K562 (cell line): Measurements from ENCODE around the gene FCRLA. TPM values are rescaled to one million over a fixed set of nuclear protein-coding genes. Genes with fewer than 3 reads are reported as not detected.

Source experiments
- ATAC-seq: fragments of 200-7000 bp; cut with Tn5 transposase; 3 replicates; pipeline ENCODE4 v1.9.1; 2020; ENCODE audit warnings: moderate library complexity
- BruUV-seq: library from RNA; stranded (reverse); fragments of 400-500 nt; replicated peaks from 2 replicates; lab custom pipeline; 2021; lab: Mats Ljungman, UMichigan
- CTCF ChIA-PET: fragments of 300-600 bp; formaldehyde crosslinking; extraction: SDS; loops from one replicate; lab custom pipeline; 2021; ENCODE audit warnings: low intra/inter-chr PET ratio; lab: Yijun Ruan, JAX
- POLR2A ChIA-PET: fragments of 300-600, 350-650 bp; sonication (Branson Sonifier 250); formaldehyde crosslinking; extraction: SDS; loops from one replicate; lab custom pipeline; 2021; ENCODE audit warnings: antibody characterized with exemption, inconsistent platforms; lab: Yijun Ruan, JAX
- DNase-seq, 4 experiments: peaks; one replicate each; pipeline versions ENCODE4 v3.0.0 to v3.0.0-alpha.2; 2011 to 2018; ENCODE audit warnings: low spot score in 3 of 4, mixed read lengths in 3 of 4; ENCODE audit errors: extremely low read depth in 1 of 4
- FAIRE-seq: peaks from 2 replicates; lab custom pipeline; 2011; peaks lifted over from hg19 to GRCh38; lab: Jason Lieb, UNC
- H2AFZ ChIP-seq: 2 replicates; pipeline ENCODE4 v1.6.0; 2011; ENCODE audit warnings: low read depth, low read length, control low read depth, inconsistent platforms
- H3K27ac ChIP-seq: fragments of 200-600 bp; 3 replicates; pipeline ENCODE4 v1.8.0; 2011; ENCODE audit warnings: low read depth, mild to moderate bottlenecking, control low read depth, inconsistent platforms, low read length, moderate library complexity, mixed read lengths; ENCODE audit errors: extremely low read depth
- H3K27me3 ChIP-seq, 2 experiments: fragments of 300-600 bp in 1 of 2; 2 replicates in 1 of 2; 3 replicates in 1 of 2; pipeline versions ENCODE4 v1.6.0 to v1.8.0; 2011; ENCODE audit warnings: inconsistent platforms in 2 of 2, low read length in 2 of 2, mild to moderate bottlenecking in 1 of 2, mixed read lengths in 1 of 2, moderate library complexity in 1 of 2; ENCODE audit not compliant: control insufficient read depth in 2 of 2, insufficient read depth in 2 of 2
- H3K36me3 ChIP-seq: fragments of 300-600 bp; 3 replicates; pipeline ENCODE4 v1.8.0; 2011; ENCODE audit warnings: mild to moderate bottlenecking, low read length, inconsistent platforms; ENCODE audit not compliant: control insufficient read depth, insufficient read depth
- H3K4me1 ChIP-seq, 2 experiments: fragments of 200-600 bp in 1 of 2; replicated peaks in 1 of 2; 2 replicates in 1 of 2; 3 replicates in 1 of 2; pipeline versions ENCODE4 v1.5.1 to v1.8.0; 2011; ENCODE audit warnings: inconsistent platforms in 2 of 2, low read length in 2 of 2, mild to moderate bottlenecking in 1 of 2, mixed read lengths in 1 of 2, moderate library complexity in 1 of 2; ENCODE audit not compliant: control insufficient read depth in 2 of 2, insufficient read depth in 2 of 2
- H3K4me2 ChIP-seq: 2 replicates; pipeline ENCODE4 v1.6.1; 2011; ENCODE audit warnings: low read length, control low read depth, inconsistent platforms, mixed read lengths; ENCODE audit not compliant: insufficient read depth
- H3K4me3 ChIP-seq: fragments of 200-600 bp; sonication (generic), shearing (Covaris generic); 2 replicates; pipeline ENCODE4 v1.5.1; 2016; ENCODE audit warnings: control low read depth, inconsistent platforms
- H3K79me2 ChIP-seq: fragments of 200-600 bp; 3 replicates; pipeline ENCODE4 v1.8.0; 2011; ENCODE audit warnings: low read length, inconsistent platforms; ENCODE audit not compliant: control insufficient read depth, insufficient read depth
- H3K9ac ChIP-seq, 2 experiments: 2 replicates each; pipeline versions ENCODE4 v1.6.0 to v1.6.1; 2011; ENCODE audit warnings: low read depth in 2 of 2, low read length in 2 of 2, control low read depth in 1 of 2, inconsistent platforms in 1 of 2, mild to moderate bottlenecking in 1 of 2, mixed read lengths in 1 of 2; ENCODE audit not compliant: insufficient read depth in 1 of 2
- H3K9me1 ChIP-seq: one replicate; pipeline ENCODE4 v1.6.0; 2011; ENCODE audit warnings: inconsistent platforms, mild to moderate bottlenecking, low read length, moderate library complexity; ENCODE audit not compliant: control insufficient read depth, insufficient read depth
- H3K9me3 ChIP-seq: replicated peaks from 2 replicates; pipeline ENCODE4 v1.5.1; 2011; ENCODE audit warnings: low read depth, low read length, inconsistent platforms; ENCODE audit not compliant: control insufficient read depth, insufficient read depth
- H4K20me1 ChIP-seq: replicated peaks from 2 replicates; pipeline ENCODE4 v1.6.1; 2011; ENCODE audit warnings: low read length, inconsistent platforms, mixed read lengths; ENCODE audit not compliant: control insufficient read depth, insufficient read depth
- ATF3 ChIP-seq, 2 experiments: fragments of 450-650 bp in 1 of 2; sonication (generic) in 1 of 2; formaldehyde crosslinking in 1 of 2; IDR thresholded peaks in 1 of 2; conservative IDR thresholded peaks in 1 of 2; 2 replicates each; pipeline versions ENCODE4 v1.6.1 to v1.8.1; 2016 to 2023; ENCODE audit warnings: mild to moderate bottlenecking in 2 of 2, moderate library complexity in 2 of 2, inconsistent platforms in 1 of 2, missing genetic modification reagents in 1 of 2
- ETV5 ChIP-seq: sonication (generic); formaldehyde crosslinking; IDR thresholded peaks from 2 replicates; pipeline ENCODE4 v1.4.0; 2020; ENCODE audit warnings: low read depth, mild to moderate bottlenecking, missing genetic modification reagents
- GABPA ChIP-seq: fragments of 200-800 bp; sonication (Bioruptor generic); conservative IDR thresholded peaks from 2 replicates; pipeline ENCODE4 v1.6.1; 2016; ENCODE audit warnings: low read depth, missing genetic modification characterization, missing compliant biosample characterization
- KLF6 ChIP-seq: fragments of 250-450 bp; sonication (Bioruptor Pico); IDR thresholded peaks from 2 replicates; pipeline ENCODE4 v1.4.0; 2020; ENCODE audit warnings: mild to moderate bottlenecking, moderate library complexity, borderline replicate concordance
- MAFK ChIP-seq: IDR thresholded peaks from 2 replicates; pipeline ENCODE4 v1.6.1; 2011; ENCODE audit warnings: low read length, improper control_type of control experiment
- MBD2 ChIP-seq: sonication (generic); IDR thresholded peaks from 2 replicates; pipeline ENCODE4 v1.6.1; 2016; ENCODE audit warnings: low read depth, borderline replicate concordance
- MTF1 ChIP-seq: fragments of 250-450 bp; sonication (Bioruptor Pico); IDR thresholded peaks from 2 replicates; pipeline ENCODE4 v1.9.0; 2021; ENCODE audit warnings: moderate library complexity, mild to moderate bottlenecking, inconsistent platforms, borderline replicate concordance
- NR2C1 ChIP-seq, 2 experiments: fragments of 450-650 bp; IDR thresholded peaks; 2 replicates each; pipeline ENCODE4 v1.6.1; 2017; ENCODE audit warnings: mild to moderate bottlenecking in 2 of 2, antibody characterized with exemption in 1 of 2, inconsistent platforms in 1 of 2, missing compliant biosample characterization in 1 of 2, missing genetic modification characterization in 1 of 2
- SMARCA4 ChIP-seq: fragments of 450-650 bp; IDR thresholded peaks from 2 replicates; pipeline ENCODE4 v1.6.1; 2016
- SMARCC2 ChIP-seq: fragments of 450-650 bp; IDR thresholded peaks from 2 replicates; pipeline ENCODE4 v1.6.1; 2017; ENCODE audit warnings: antibody characterized with exemption, moderate library complexity, mild to moderate bottlenecking, low read depth
- ZEB2 ChIP-seq: fragments of 450-650 bp; IDR thresholded peaks from 2 replicates; pipeline ENCODE4 v1.6.1; 2016
- ZNF589 ChIP-seq: fragments of 200-800 bp; sonication (Bioruptor generic); IDR thresholded peaks from 2 replicates; pipeline ENCODE4 v1.6.1; 2016; ENCODE audit warnings: low read depth, missing genetic modification characterization, missing compliant biosample characterization
- WGBS: fragments of 100-300 bp; shearing (Covaris generic); methylation state at CpG from one replicate; pipeline ENCODE4 v1.1.6; 2016; ENCODE audit warnings: low coverage, mixed read lengths; ENCODE audit not compliant: insufficient coverage; ENCODE audit errors: missing lambda C conversion rate; 5-methylcytosine and 5-hydroxymethylcytosine counted together
- in situ Hi-C: fragments of 300-500 bp; cut with MboI; formaldehyde crosslinking; loops from 4 replicates; pipeline ENCODE4 v1.15.0; 2018; ENCODE audit warnings: inconsistent platforms, mixed read lengths
- intact Hi-C: fragments of 100-400 bp; cut with micrococcal nuclease; formaldehyde crosslinking; loops from 2 replicates; pipeline ENCODE4 v1.14.2; 2022
- polyA plus RNA-seq, 8 experiments: library from polyadenylated mRNA; depleted of rRNA in 4 of 8; stranded (reverse) in 5 of 8; unstranded in 3 of 8; fragments of >200 nt; fragmentation: Nextera tagmentation in 2 of 8; fragmentation: Illumina TruSeq in 1 of 8; extraction: Ambion mirVana in 2 of 8; extraction: Trizol in 1 of 8; gene quantifications; 2 replicates each; pipeline versions ENCODE4 v1.2.1 to v1.2.3, GENCODE V29; 2011 to 2014; ENCODE audit warnings: inconsistent platforms in 1 of 8, missing spikeins in 1 of 8
- total RNA-seq, 7 experiments: library from RNA; depleted of rRNA in 6 of 7; stranded (reverse); fragments of >200 nt in 6 of 7; fragmentation: Illumina TruSeq in 2 of 7; extraction: Trizol in 2 of 7; gene quantifications; 2 replicates each; pipeline versions ENCODE4 v1.2.1 to v1.2.3, GENCODE V29; 2011 to 2021; ENCODE audit warnings: low replicate concordance in 1 of 7
- TF ChIP-seq, protein P1 (sequence below): fragments of 450-650 bp; IDR thresholded peaks from 2 replicates; pipeline ENCODE4 v1.6.1; 2016; ENCODE audit warnings: low read depth

The FCRLA gene
- total and polyA plus RNA-seq, 9 of the 15 experiments (the other 6 are each of a cell fraction or from before 2014, with no cell fraction given), result 0.09 to 0.84 (median 0.44) TPM

DNA sequence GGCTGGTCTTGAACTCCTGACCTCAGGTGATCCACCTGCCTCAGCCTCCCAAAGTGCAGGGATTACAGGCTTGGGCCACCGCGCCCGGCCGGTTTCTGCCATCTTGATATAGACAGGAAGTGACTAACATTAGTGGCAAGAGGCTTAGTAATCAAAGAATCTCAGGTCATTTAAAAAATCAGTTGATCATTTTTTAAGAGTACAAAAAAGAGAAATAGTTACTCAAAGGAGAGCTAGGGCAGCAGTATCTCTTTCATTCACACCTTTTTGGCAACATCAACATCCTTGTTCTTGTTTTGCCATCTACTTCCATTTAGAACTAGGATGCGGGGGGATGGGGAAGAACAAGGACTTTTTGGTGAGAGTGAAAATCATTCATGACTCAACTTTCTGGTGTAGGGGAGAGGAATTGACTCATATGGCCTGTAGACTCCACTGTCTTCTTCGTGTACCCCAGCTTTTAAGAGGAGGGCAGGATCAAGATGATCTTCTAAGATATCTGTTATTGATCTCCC, 23.1 kb downstream of the FCRLA start:
- H3K9ac ChIP-seq, result no peak overlapping the region
- peak; percentile 59; the same call in 1 of the 2 replicates for TF ChIP-seq SMARCC2
- TF ChIP-seq ZEB2, result 0 out of 2 replicates have a peak, but pooled peaks have one; percentile 56
- TF ChIP-seq, protein P1, sequence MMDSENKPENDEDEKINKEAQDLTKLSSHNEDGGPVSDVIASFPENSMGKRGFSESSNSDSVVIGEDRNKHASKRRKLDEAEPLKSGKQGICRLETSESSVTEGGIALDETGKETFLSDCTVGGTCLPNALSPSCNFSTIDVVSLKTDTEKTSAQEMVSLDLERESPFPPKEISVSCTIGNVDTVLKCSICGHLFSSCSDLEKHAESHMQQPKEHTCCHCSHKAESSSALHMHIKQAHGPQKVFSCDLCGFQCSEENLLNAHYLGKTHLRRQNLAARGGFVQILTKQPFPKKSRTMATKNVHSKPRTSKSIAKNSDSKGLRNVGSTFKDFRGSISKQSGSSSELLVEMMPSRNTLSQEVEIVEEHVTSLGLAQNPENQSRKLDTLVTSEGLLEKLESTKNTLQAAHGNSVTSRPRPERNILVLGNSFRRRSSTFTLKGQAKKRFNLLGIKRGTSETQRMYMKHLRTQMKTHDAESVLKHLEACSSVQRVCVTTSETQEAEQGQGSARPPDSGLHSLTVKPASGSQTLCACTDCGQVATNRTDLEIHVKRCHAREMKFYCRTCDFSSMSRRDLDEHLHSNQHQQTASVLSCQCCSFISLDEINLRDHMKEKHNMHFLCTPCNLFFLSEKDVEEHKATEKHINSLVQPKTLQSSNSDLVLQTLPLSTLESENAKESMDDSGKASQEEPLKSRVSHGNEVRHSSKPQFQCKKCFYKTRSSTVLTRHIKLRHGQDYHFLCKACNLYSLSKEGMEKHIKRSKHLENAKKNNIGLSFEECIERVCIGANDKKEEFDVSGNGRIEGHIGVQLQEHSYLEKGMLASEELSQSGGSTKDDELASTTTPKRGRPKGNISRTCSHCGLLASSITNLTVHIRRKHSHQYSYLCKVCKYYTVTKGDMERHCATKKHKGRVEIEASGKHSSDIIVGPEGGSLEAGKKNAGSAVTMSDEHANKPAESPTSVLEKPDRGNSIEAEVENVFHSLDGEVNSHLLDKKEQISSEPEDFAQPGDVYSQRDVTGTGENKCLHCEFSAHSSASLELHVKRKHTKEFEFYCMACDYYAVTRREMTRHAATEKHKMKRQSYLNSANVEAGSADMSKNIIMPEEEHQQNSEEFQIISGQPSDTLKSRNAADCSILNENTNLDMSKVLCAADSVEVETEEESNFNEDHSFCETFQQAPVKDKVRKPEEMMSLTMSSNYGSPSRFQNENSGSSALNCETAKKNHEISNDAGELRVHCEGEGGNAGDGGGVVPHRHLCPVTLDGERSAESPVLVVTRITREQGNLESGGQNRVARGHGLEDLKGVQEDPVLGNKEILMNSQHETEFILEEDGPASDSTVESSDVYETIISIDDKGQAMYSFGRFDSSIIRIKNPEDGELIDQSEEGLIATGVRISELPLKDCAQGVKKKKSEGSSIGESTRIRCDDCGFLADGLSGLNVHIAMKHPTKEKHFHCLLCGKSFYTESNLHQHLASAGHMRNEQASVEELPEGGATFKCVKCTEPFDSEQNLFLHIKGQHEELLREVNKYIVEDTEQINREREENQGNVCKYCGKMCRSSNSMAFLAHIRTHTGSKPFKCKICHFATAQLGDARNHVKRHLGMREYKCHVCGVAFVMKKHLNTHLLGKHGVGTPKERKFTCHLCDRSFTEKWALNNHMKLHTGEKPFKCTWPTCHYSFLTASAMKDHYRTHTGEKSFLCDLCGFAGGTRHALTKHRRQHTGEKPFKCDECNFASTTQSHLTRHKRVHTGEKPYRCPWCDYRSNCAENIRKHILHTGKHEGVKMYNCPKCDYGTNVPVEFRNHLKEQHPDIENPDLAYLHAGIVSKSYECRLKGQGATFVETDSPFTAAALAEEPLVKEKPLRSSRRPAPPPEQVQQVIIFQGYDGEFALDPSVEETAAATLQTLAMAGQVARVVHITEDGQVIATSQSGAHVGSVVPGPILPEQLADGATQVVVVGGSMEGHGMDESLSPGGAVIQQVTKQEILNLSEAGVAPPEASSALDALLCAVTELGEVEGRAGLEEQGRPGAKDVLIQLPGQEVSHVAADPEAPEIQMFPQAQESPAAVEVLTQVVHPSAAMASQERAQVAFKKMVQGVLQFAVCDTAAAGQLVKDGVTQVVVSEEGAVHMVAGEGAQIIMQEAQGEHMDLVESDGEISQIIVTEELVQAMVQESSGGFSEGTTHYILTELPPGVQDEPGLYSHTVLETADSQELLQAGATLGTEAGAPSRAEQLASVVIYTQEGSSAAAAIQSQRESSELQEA, result no peak
- TF ChIP-seq MTF1 (CRISPR knock-in tag), result no peak
- TF ChIP-seq MBD2, result no peak
- peak; percentile 73 for TF ChIP-seq SMARCA4
- peak; percentile 32; the same call in 1 of the 2 replicates for TF ChIP-seq MAFK
- TF ChIP-seq ZNF589 (CRISPR knock-in tag), result 0 out of 2 replicates have a peak, but pooled peaks have one; percentile 58
- peak; percentile 85 for TF ChIP-seq ATF3 (IDR thresholded peaks at IDR 0.05)
- no peak for TF ChIP-seq ATF3 (CRISPR knock-in tag; conservative IDR thresholded peaks at IDR 0.05)
- TF ChIP-seq GABPA (tag), result peak; percentile 35; the same call in 1 of the 2 replicates
- TF ChIP-seq KLF6 (CRISPR knock-in tag), result 0 out of 2 replicates have a peak, but pooled peaks have one; percentile 29
- no peak for TF ChIP-seq NR2C1 (IDR thresholded peaks at IDR 0.05)
- 0 out of 2 replicates have a peak, but pooled peaks have one; percentile 15 for TF ChIP-seq NR2C1 (tag; IDR thresholded peaks at IDR 0.05)
- TF ChIP-seq ETV5 (CRISPR knock-in tag), result 0 out of 2 replicates have a peak, but pooled peaks have one; percentile 52

More for the DNA sequence above, 23.1 kb downstream of the FCRLA start:
- H4K20me1 ChIP-seq, result no peaks in the 10 kb centered on the region
- in situ Hi-C loops, result no loop called here
- BruUV-seq, result no TSS peak
- FAIRE-seq (no peak), DNase-seq (peak in 3 of 4 experiments; percentile 26 to 63 (median 50)), ATAC-seq (no peak)
- peak overlapping the region; percentile 41; the same call in 2 of the 3 replicates for H3K27ac ChIP-seq
- no peak overlapping the region for H3K4me3 ChIP-seq
- no peaks in the 10 kb centered on the region for H3K9me1 ChIP-seq
- peaks cover 24% of the 10 kb centered on the region for H3K79me2 ChIP-seq
- ChIA-PET CTCF (no interaction called here), POLR2A (interaction anchor here (1.4 kb wide), 1 partner anchor 14 kb away, joined by 3 read pairs; no protein-coding TSS in a partner anchor)
- peak overlapping the region; percentile 47; the same call in 1 of the 2 replicates for H2AFZ ChIP-seq
- H3K4me2 ChIP-seq, result no peak overlapping the region; the same call in 1 of the 2 replicates
- intact Hi-C loops, result no loop called here
- H3K36me3 ChIP-seq, result no peaks in the 10 kb centered on the region
- no peaks in the 10 kb centered on the region for H3K9me3 ChIP-seq
- peaks cover 21 to 46% of the 10 kb centered on the region in 2 experiments for H3K4me1 ChIP-seq
- no peaks in the 10 kb centered on the region for H3K27me3 ChIP-seq
- WGBS, result 5% methylated on average over 6 of the region's 6 CpGs
